RWPE2 (cell line): ENCODE measurements around the gene SEMA5B.

Experiments
- ATAC-seq: fragments of 200-7000 bp; cut with Tn5 transposase; 3 replicates; pipeline ENCODE4 v1.9.1; 2021; ENCODE audit warnings: low read depth
- DNase-seq: peaks from one replicate; pipeline ENCODE4 v3.0.0-alpha.2; 2020; ENCODE audit warnings: low spot score
- H3K27ac ChIP-seq: fragments of 450-650 bp; 2 replicates; pipeline ENCODE4 v1.5.1; 2017; ENCODE audit warnings: mild to moderate bottlenecking; ENCODE audit not compliant: poor library complexity, severe bottlenecking
- H3K27me3 ChIP-seq: fragments of 250-450 bp; sonication (Bioruptor Pico); 2 replicates; pipeline ENCODE4 v1.5.1; 2021; ENCODE audit warnings: mild to moderate bottlenecking, moderate library complexity; ENCODE audit not compliant: insufficient read depth, poor library complexity, severe bottlenecking
- H3K36me3 ChIP-seq: fragments of 250-450 bp; sonication (Bioruptor Pico); 2 replicates; pipeline ENCODE4 v1.5.1; 2020; ENCODE audit warnings: low read depth, mild to moderate bottlenecking, moderate library complexity
- H3K4me1 ChIP-seq: fragments of 250-450 bp; sonication (Bioruptor Pico); 2 replicates; pipeline ENCODE4 v1.5.1; 2021; ENCODE audit warnings: mild to moderate bottlenecking, moderate library complexity; ENCODE audit not compliant: insufficient read depth, poor library complexity, severe bottlenecking
- H3K4me3 ChIP-seq: fragments of 250-450 bp; sonication (Bioruptor Pico); 2 replicates; pipeline ENCODE4 v1.5.1; 2021; ENCODE audit warnings: mild to moderate bottlenecking, moderate library complexity; ENCODE audit not compliant: severe bottlenecking
- H3K9me3 ChIP-seq: fragments of 250-450 bp; sonication (Bioruptor Pico); 2 replicates; pipeline ENCODE4 v1.5.1; 2021; ENCODE audit warnings: mild to moderate bottlenecking, moderate library complexity; ENCODE audit not compliant: severe bottlenecking
- TF ChIP-seq, protein P1 (sequence below): fragments of 450-650 bp; IDR thresholded peaks from one replicate; pipeline ENCODE4 v1.5.1; 2017; ENCODE audit warnings: mild to moderate bottlenecking, moderate library complexity; ENCODE audit not compliant: poor library complexity, severe bottlenecking

The SEMA5B gene

DNA sequence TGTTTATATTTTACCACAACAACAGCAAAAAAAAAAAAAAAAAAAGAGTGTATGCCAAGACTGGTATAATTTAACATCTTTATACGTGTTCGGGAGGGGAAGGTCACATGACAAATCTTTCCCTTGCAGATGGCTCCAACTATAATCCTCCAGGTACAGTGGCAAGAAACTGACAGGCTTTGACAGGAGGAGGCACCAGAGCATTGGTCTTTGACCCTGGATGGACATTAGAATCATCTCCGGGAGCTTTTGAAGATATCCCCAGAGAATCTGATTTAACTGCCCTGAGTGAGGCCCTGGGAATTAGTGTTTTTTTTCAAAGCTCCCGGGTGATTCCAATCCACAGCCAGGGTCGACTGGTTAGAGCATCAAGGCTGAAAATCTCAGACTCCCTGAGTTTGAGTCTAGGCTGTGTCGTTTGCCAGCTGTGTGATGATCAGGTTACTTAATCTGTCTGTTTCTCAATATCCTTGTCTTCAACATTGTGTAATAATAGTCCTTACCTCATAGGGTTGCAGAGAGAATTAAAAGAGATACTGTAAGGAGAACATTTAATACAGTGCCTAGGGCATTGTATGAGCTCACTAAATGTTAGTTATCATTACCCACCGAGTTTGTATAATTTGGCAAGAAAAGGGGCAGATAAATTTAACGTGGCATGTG lies 8.9 kb upstream of the SEMA5B start:
- TF ChIP-seq, protein P1, sequence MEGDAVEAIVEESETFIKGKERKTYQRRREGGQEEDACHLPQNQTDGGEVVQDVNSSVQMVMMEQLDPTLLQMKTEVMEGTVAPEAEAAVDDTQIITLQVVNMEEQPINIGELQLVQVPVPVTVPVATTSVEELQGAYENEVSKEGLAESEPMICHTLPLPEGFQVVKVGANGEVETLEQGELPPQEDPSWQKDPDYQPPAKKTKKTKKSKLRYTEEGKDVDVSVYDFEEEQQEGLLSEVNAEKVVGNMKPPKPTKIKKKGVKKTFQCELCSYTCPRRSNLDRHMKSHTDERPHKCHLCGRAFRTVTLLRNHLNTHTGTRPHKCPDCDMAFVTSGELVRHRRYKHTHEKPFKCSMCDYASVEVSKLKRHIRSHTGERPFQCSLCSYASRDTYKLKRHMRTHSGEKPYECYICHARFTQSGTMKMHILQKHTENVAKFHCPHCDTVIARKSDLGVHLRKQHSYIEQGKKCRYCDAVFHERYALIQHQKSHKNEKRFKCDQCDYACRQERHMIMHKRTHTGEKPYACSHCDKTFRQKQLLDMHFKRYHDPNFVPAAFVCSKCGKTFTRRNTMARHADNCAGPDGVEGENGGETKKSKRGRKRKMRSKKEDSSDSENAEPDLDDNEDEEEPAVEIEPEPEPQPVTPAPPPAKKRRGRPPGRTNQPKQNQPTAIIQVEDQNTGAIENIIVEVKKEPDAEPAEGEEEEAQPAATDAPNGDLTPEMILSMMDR: no peak
- peaks cover 4% of the 10 kb centered on the region for H3K4me1 ChIP-seq
- no peaks in the 10 kb centered on the region for H3K9me3 ChIP-seq
- no peak overlapping the region for H3K4me3 ChIP-seq
- DNase-seq (no peak), ATAC-seq (peak; percentile 87)
- no peaks in the 10 kb centered on the region for H3K27me3 ChIP-seq
- H3K36me3 ChIP-seq: no peaks in the 10 kb centered on the region
- H3K27ac ChIP-seq: peak overlapping the region; percentile 19

DNA sequence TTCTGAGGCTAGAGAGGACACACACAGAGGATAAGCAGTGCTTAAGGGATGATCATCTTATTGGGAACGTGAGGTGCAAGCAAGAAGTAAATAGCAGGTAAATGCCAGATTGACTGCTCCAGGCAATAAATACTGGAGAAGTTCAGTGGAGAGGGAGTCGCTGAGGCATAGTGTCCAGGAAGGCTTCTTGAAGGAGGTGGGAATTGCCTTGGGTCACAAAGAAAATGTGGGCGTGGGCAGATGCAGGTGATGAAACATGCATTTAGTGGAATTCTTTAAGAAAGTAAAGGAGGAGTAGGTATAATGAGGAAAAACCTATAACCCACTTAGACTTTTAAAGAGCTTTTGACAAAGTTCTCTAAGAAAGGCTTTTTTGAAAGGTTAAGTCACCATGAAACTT lies 7.4 kb upstream of the SEMA5B start:
- Histone ChIP-seq H3K9me3 (no peaks in the 10 kb centered on the region), H3K4me1 (peaks cover 4% of the 10 kb centered on the region), H3K27ac (no peak overlapping the region), H3K27me3 (no peaks in the 10 kb centered on the region), H3K36me3 (no peaks in the 10 kb centered on the region), H3K4me3 (no peak overlapping the region)
- DNase-seq (no peak), ATAC-seq (no peak)
- TF ChIP-seq, protein P1: no peak

DNA sequence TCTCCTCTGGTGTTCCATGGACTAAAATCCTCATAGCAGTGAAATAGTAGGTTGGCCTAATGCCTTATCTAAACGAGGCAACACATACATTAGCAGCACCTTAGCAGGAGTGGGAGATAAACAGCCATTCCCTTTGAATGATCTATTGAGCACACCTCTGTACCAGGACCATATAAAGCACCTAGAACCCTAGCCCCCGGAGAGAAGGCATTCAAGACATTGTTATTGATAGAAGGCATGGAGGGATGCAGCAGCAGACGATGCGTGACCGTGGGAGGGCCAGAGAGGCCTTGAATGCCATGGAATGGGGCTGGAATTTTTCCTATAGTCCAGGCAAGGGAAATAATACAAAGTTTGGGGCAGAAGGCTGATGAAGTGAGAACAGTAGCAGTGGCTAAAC lies 6.6 kb upstream of the SEMA5B start:
- TF ChIP-seq, protein P1: no peak
- no peak for ATAC-seq

DNA sequence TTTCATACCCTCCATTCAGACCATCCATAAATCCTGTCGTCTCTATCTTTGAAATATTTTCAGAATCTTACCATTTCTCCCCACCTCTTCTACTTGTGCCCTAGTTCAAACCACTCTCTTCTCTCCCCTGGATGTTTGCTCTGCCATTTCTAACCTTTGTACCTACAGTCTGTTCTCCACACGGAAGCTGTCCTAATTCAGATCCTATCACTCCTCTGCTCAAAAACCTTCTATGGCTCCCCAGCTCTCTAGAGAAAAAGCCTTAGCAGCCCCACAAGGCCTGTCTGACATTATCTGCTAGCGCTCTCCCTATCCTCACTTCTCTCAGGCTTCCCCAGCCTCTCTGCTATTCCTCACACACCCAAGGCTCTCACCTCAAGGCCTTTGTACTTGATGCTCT lies 4.5 kb upstream of the SEMA5B start:
- no peak for DNase-seq
- H3K4me3 ChIP-seq: no peak overlapping the region
- peaks cover 2% of the 10 kb centered on the region for H3K4me1 ChIP-seq
- no peak for ATAC-seq
- H3K27me3 ChIP-seq: peaks cover 23% of the 10 kb centered on the region
- H3K27ac ChIP-seq: no peak overlapping the region
- H3K36me3 ChIP-seq: no peaks in the 10 kb centered on the region
- no peaks in the 10 kb centered on the region for H3K9me3 ChIP-seq
- TF ChIP-seq, protein P1: no peak

More for the DNA sequence above, 6.6 kb upstream of the SEMA5B start:
- H3K4me1 ChIP-seq: peaks cover 4% of the 10 kb centered on the region
- H3K27ac ChIP-seq: no peak overlapping the region
- no peaks in the 10 kb centered on the region for H3K36me3 ChIP-seq
- no peak for DNase-seq
- H3K4me3 ChIP-seq: no peak overlapping the region
- peaks cover 3% of the 10 kb centered on the region for H3K27me3 ChIP-seq
- no peaks in the 10 kb centered on the region for H3K9me3 ChIP-seq

DNA sequence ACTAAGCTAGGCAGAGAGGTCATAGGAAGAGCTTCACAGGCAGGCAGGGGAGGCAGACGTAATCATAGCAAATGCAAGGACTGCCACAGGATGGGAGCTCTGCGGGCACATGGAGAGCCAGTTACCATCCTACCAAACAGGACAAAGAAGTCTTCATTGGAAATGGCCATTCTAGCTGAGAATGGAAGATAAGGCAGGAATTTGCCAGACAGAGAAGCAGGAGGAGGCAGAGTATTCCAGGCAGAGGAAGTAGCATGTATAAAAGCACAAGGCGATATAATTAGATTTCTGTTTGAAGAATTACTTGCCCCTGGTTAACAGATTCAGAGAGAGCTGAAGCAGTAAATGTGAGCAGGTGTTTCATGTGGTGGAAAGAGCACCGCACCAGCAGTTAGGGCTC lies 3.5 kb upstream of the SEMA5B start:
- no peak for ATAC-seq
- DNase-seq: no peak
- H3K27ac ChIP-seq: no peak overlapping the region
- no peak overlapping the region for H3K4me3 ChIP-seq
- H3K36me3 ChIP-seq: no peaks in the 10 kb centered on the region
- TF ChIP-seq, protein P1: no peak
- H3K9me3 ChIP-seq: no peaks in the 10 kb centered on the region
- peaks cover 32% of the 10 kb centered on the region for H3K27me3 ChIP-seq
- H3K4me1 ChIP-seq: no peaks in the 10 kb centered on the region
